ENCODE data around the gene PLEKHA7. TPM values are rescaled to one million over a fixed set of nuclear protein-coding genes. Genes with fewer than 3 reads are reported as not detected.

The PLEKHA7 gene
- total RNA-seq, 1 experiment from 2014 or later: 7.2 TPM

DNA sequence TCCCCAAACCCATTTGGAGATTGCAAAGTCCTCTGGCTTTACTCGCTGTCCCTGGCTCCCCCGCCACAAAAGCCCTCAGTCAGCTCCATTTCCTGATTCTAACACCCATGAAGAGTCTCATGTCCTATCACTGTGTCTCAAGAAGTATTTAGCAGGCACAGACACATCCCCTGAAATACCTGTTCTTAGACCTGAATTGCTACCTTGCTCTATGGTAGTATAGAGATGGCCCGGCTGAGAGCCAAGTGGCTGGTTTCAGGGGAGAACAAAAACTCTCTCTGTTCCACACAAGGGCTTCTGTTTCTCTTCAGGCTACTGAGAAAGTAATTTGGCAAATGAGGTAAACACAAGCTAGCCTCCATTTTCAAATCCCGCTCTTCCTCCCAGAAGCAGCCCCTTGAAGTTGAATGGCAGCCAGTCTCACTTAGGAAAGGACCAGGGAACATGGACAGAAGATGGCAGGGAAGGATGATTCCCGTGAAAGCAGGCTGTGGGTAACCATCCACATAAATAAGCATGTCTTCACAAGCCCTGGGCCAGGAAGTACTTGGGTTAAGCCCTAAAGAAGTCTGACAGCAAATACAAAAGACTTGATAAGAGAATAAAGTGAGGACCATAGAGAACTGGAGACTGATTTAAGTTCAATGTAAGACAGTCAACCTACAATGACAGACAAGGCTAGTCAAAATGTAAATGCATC, 138.0 kb downstream of the PLEKHA7 start:
- no peak overlapping the region for H3K27ac ChIP-seq (ENCODE audit: low read depth, low read length)
- no peak for ATAC-seq
- H3K9me2 ChIP-seq (ENCODE audit: insufficient read depth): no peaks in the 10 kb centered on the region
- TF ChIP-seq, protein P1, sequence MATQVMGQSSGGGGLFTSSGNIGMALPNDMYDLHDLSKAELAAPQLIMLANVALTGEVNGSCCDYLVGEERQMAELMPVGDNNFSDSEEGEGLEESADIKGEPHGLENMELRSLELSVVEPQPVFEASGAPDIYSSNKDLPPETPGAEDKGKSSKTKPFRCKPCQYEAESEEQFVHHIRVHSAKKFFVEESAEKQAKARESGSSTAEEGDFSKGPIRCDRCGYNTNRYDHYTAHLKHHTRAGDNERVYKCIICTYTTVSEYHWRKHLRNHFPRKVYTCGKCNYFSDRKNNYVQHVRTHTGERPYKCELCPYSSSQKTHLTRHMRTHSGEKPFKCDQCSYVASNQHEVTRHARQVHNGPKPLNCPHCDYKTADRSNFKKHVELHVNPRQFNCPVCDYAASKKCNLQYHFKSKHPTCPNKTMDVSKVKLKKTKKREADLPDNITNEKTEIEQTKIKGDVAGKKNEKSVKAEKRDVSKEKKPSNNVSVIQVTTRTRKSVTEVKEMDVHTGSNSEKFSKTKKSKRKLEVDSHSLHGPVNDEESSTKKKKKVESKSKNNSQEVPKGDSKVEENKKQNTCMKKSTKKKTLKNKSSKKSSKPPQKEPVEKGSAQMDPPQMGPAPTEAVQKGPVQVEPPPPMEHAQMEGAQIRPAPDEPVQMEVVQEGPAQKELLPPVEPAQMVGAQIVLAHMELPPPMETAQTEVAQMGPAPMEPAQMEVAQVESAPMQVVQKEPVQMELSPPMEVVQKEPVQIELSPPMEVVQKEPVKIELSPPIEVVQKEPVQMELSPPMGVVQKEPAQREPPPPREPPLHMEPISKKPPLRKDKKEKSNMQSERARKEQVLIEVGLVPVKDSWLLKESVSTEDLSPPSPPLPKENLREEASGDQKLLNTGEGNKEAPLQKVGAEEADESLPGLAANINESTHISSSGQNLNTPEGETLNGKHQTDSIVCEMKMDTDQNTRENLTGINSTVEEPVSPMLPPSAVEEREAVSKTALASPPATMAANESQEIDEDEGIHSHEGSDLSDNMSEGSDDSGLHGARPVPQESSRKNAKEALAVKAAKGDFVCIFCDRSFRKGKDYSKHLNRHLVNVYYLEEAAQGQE (IDR thresholded peaks at IDR 0.05; ENCODE audit: low read depth): no peak
- H4K20me1 ChIP-seq (ENCODE audit: insufficient read depth): no peaks in the 10 kb centered on the region
- no peaks in the 10 kb centered on the region for H3K27me3 ChIP-seq (ENCODE audit: insufficient read depth, low read length)
- intact Hi-C loops (cut with micrococcal nuclease): no loop called here
- DNase-seq (ENCODE audit: low read depth, low spot score): no peak
- H3K4me3 ChIP-seq (replicated peaks in 1 of 2; ENCODE audit: low read depth in 1 of 2, low read length in 2 of 2): no peak overlapping the region
- H3K9me3 ChIP-seq (ENCODE audit: control insufficient read depth in 1 of 2, insufficient read depth in 1 of 2, low read depth in 1 of 2, low read length in 2 of 2): no peaks in the 10 kb centered on the region
- ChIA-PET POLR2A (no interaction called here), RAD21 (ENCODE audit: low non-redundant PET in 1 of 2, low total read pairs in 2 of 2, uncharacterized antibody in 2 of 2, unreplicated experiment in 2 of 2) (no interaction called here), CTCF (interaction anchor here (3.6 kb wide), 1 partner anchor 56 kb away, joined by 12 read pairs; no protein-coding TSS in a partner anchor)
- no peak overlapping the region for H2AFZ ChIP-seq (ENCODE audit: low read depth, low read length, poor library complexity, severe bottlenecking)
- peaks cover 0 to 3% of the 10 kb centered on the region in 2 experiments; a peak in 2 of 4 replicates for H3K4me1 ChIP-seq (ENCODE audit: control insufficient read depth in 1 of 2, insufficient read depth in 2 of 2, low read length in 2 of 2)
- no peaks in the 10 kb centered on the region for H3K36me3 ChIP-seq (ENCODE audit: control insufficient read depth in 1 of 2, insufficient read depth in 2 of 2, low read length in 2 of 2)
- no TSS peak for BruUV-seq (replicated peaks)
- no peak overlapping the region for H3K4me2 ChIP-seq (ENCODE audit: low read length)
- no peaks in the 10 kb centered on the region for H3K79me2 ChIP-seq (ENCODE audit: insufficient read depth, low read length)
- no peak overlapping the region for H3K9ac ChIP-seq (ENCODE audit: low read length)

DNA sequence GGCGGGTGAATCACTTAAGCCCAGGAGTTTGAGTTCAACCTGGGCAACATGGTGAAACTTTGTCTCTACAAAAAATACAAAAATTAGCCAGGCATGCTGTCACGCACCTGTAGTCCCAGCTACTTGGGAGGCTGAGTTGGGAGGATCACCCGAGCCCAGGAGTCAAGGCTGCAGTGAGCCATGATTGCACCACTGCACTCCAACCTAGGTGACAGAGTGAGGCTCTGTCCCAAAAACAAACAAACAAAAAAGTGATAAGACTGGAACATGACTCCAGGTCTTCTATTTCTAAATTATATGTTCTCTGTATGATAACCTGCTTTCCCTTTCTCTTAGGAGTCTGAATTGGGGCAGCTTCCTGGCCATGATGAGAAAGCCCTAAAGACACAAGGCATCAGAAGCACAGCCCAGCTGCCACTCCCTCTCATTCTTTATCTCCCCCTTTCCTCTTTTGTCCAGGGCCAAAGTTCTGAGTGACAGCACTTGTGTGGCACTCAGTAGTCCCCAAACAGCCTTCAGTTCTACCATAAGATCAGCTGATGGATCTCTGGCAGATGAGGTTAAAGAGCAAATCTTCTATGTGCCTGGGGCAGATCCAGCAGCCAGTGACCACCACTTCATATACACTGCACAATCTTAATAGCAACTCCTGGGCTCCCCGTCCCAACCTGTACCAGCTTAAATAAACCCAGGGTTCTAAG, 139.8 kb downstream of the PLEKHA7 start:
- CTCF ChIA-PET: interaction anchor here (3.6 kb wide), 1 partner anchor 54 kb away, joined by 12 read pairs; no protein-coding TSS in a partner anchor
- intact Hi-C loops (cut with micrococcal nuclease): no loop called here

More for the DNA sequence above, 139.8 kb downstream of the PLEKHA7 start:
- Histone ChIP-seq H3K27me3 (ENCODE audit: insufficient read depth, low read length) (no peaks in the 10 kb centered on the region), H4K20me1 (ENCODE audit: insufficient read depth) (no peaks in the 10 kb centered on the region), H3K4me2 (ENCODE audit: low read length) (no peak overlapping the region), H3K4me1 (ENCODE audit: control insufficient read depth in 1 of 2, insufficient read depth in 2 of 2, low read length in 2 of 2) (no peaks in the 10 kb centered on the region), H3K9ac (ENCODE audit: low read length) (no peak overlapping the region), H3K79me2 (ENCODE audit: insufficient read depth, low read length) (no peaks in the 10 kb centered on the region), H3K27ac (ENCODE audit: low read depth, low read length) (no peak overlapping the region), H3K36me3 (ENCODE audit: control insufficient read depth in 1 of 2, insufficient read depth in 2 of 2, low read length in 2 of 2) (no peaks in the 10 kb centered on the region), H3K9me2 (ENCODE audit: insufficient read depth) (no peaks in the 10 kb centered on the region), H2AFZ (ENCODE audit: low read depth, low read length, poor library complexity, severe bottlenecking) (no peak overlapping the region), H3K9me3 (ENCODE audit: control insufficient read depth in 1 of 2, insufficient read depth in 1 of 2, low read depth in 1 of 2, low read length in 2 of 2) (no peaks in the 10 kb centered on the region), H3K4me3 (replicated peaks in 1 of 2; ENCODE audit: low read depth in 1 of 2, low read length in 2 of 2) (no peak overlapping the region)
- ChIA-PET RAD21 (ENCODE audit: low non-redundant PET in 1 of 2, low total read pairs in 2 of 2, uncharacterized antibody in 2 of 2, unreplicated experiment in 2 of 2) (no interaction called here), POLR2A (no interaction called here)
- DNase-seq (ENCODE audit: low read depth, low spot score) (no peak), ATAC-seq (no peak)
- BruUV-seq (replicated peaks): no TSS peak
- TF ChIP-seq, protein P2, sequence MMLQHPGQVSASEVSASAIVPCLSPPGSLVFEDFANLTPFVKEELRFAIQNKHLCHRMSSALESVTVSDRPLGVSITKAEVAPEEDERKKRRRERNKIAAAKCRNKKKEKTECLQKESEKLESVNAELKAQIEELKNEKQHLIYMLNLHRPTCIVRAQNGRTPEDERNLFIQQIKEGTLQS (IDR thresholded peaks at IDR 0.05): no peak
- no peak for TF ChIP-seq CBX3 (IDR thresholded peaks at IDR 0.05; ENCODE audit: low read depth)
- TF ChIP-seq EZH2 (IDR thresholded peaks at IDR 0.05): no peak
